Kidney epithelial cell (primary cell): ENCODE measurements around the gene MOCS1. TPM values are rescaled to one million over a fixed set of nuclear protein-coding genes. Genes with fewer than 3 reads are reported as not detected.

ENCODE experiments used
- DNase-seq: peaks from one replicate; pipeline ENCODE4 v3.0.0-alpha.2; 2010; ENCODE audit warnings: low read depth
- H3K27me3 ChIP-seq: 2 replicates; pipeline ENCODE4 v1.6.0; 2011; ENCODE audit warnings: low read length; ENCODE audit not compliant: control insufficient read depth, insufficient read depth
- H3K36me3 ChIP-seq: 2 replicates; pipeline ENCODE4 v1.5.1; 2011; ENCODE audit warnings: low read length; ENCODE audit not compliant: control insufficient read depth, insufficient read depth
- H3K4me3 ChIP-seq: 2 replicates; pipeline ENCODE4 v1.5.1; 2011; ENCODE audit warnings: low read depth, mild to moderate bottlenecking, control low read depth, low read length
- CTCF ChIP-seq: IDR thresholded peaks from 2 replicates; pipeline ENCODE4 v1.5.1; 2011; ENCODE audit warnings: mild to moderate bottlenecking, moderate library complexity, low read length, control low read depth, inconsistent platforms; ENCODE audit not compliant: insufficient read depth, poor library complexity, severe bottlenecking
- total RNA-seq: library from RNA; depleted of rRNA; stranded (reverse); fragments of >200 nt; gene quantifications from 2 replicates; pipeline ENCODE4 v1.2.3, GENCODE V29; 2015

The MOCS1 gene
- total RNA-seq, 1 donor from 2014 or later: 15.0 TPM

GRCh38 chr6:39937686-39938333, 3.5 kb upstream of the MOCS1 start:
- H3K27me3 ChIP-seq: peaks cover 2% of the 10 kb centered on the region
- H3K4me3 ChIP-seq: no peak overlapping the region
- DNase-seq: no peak
- no peaks in the 10 kb centered on the region for H3K36me3 ChIP-seq
- TF ChIP-seq CTCF: no peak

GRCh38 chr6:39936857-39937256, 2.6 kb upstream of the MOCS1 start:
- Histone ChIP-seq H3K27me3 (peaks cover 2% of the 10 kb centered on the region), H3K4me3 (no peak overlapping the region), H3K36me3 (no peaks in the 10 kb centered on the region)
- TF ChIP-seq CTCF: no peak
- DNase-seq: no peak

GRCh38 chr6:39935241-39935640, 979 bp upstream of the MOCS1 start:
- Histone ChIP-seq H3K36me3 (no peaks in the 10 kb centered on the region), H3K4me3 (no peak overlapping the region), H3K27me3 (peaks cover 2% of the 10 kb centered on the region)
- TF ChIP-seq CTCF: no peak
- no peak for DNase-seq

- Histone ChIP-seq H3K36me3 (no peaks in the 10 kb centered on the region), H3K4me3 (peak overlapping the region; percentile 79), H3K27me3 (peaks cover 2% of the 10 kb centered on the region)
- no peak for DNase-seq
- TF ChIP-seq CTCF: no peak
Measured at GRCh38 chr6:39933669-39934130, 562 bp downstream of the MOCS1 start.

GRCh38 chr6:39932386-39932910, 1.8 kb downstream of the MOCS1 start:
- Histone ChIP-seq H3K27me3 (no peaks in the 10 kb centered on the region), H3K36me3 (no peaks in the 10 kb centered on the region), H3K4me3 (no peak overlapping the region)
- TF ChIP-seq CTCF: no peak
- DNase-seq: no peak

GRCh38 chr6:39931607-39932006, 2.7 kb downstream of the MOCS1 start:
- no peak overlapping the region for H3K4me3 ChIP-seq
- H3K36me3 ChIP-seq: no peaks in the 10 kb centered on the region
- H3K27me3 ChIP-seq: no peaks in the 10 kb centered on the region

More at GRCh38 chr6:39931607-39932006, 2.7 kb downstream of the MOCS1 start:
- no peak for DNase-seq
- no peak for TF ChIP-seq CTCF
